ENCODE data around the gene SFXN5.

The SFXN5 gene

GRCh38 chr2:73009177-73009839, 62.2 kb downstream of the SFXN5 start:
- DNase-seq, result no peak

GRCh38 chr2:73008766-73009135, 62.8 kb downstream of the SFXN5 start:
- no peak for DNase-seq

- no peak for DNase-seq
Measured at GRCh38 chr2:73007991-73008765, 63.3 kb downstream of the SFXN5 start.

GRCh38 chr2:73006969-73007710, 64.4 kb downstream of the SFXN5 start:
- no peak for DNase-seq

- no peak for DNase-seq
Measured at GRCh38 chr2:73004889-73005596, 66.5 kb downstream of the SFXN5 start.

GRCh38 chr2:73004466-73004865, 67.0 kb downstream of the SFXN5 start:
- no peak for DNase-seq

- no peak for DNase-seq
Measured at GRCh38 chr2:73003027-73003426, 68.5 kb downstream of the SFXN5 start.

GRCh38 chr2:73000808-73001570, 70.5 kb downstream of the SFXN5 start:
- no peak for DNase-seq

GRCh38 chr2:72999729-73000725, 71.5 kb downstream of the SFXN5 start:
- DNase-seq, result no peak

GRCh38 chr2:72998724-72999123, 72.8 kb downstream of the SFXN5 start:
- no peak for DNase-seq

- DNase-seq, result no peak
Measured at GRCh38 chr2:72998234-72998651, 73.3 kb downstream of the SFXN5 start.

- no peak for DNase-seq
Measured at GRCh38 chr2:72996117-72996502, 75.4 kb downstream of the SFXN5 start.

- no peak for DNase-seq
Measured at GRCh38 chr2:72995430-72996116, 75.9 kb downstream of the SFXN5 start.

GRCh38 chr2:72994991-72995380, 76.5 kb downstream of the SFXN5 start:
- no peak for DNase-seq

GRCh38 chr2:72994282-72994990, 77.1 kb downstream of the SFXN5 start:
- no peak for DNase-seq

GRCh38 chr2:72993933-72994280, 77.6 kb downstream of the SFXN5 start:
- no peak for DNase-seq

- DNase-seq, result no peak
Measured at GRCh38 chr2:72993147-72993932, 78.2 kb downstream of the SFXN5 start.

GRCh38 chr2:72992734-72993102, 78.8 kb downstream of the SFXN5 start:
- DNase-seq, result no peak
